Measurements from ENCODE around the gene ETV6.

DNA sequence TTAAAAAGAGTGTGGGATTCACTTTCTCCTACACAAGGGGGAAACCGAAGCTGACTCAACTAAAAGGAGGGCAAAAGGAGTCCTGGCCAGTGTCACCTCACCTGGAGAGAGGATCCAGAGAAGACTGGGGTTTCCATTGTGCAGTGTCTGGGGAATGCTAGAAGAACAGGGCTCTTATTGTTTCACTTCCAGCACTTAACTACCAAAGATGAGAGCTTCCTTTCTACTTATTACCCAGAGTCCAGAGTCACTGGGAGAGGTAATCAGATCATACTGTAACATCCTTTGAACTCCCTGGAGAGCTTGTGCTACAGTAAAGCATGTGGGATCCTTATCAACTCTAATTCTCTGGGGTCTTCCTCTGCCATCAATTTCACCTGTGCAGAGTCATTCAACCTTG is 272.9 kb downstream of the ETV6 start:
- TF ChIP-seq CTCF (IDR thresholded peaks at IDR 0.05): no peak
- TF ChIP-seq POLR2A (IDR thresholded peaks at IDR 0.05): no peak

All from right lobe of liver (tissue), 4 donors.